GM23338 (cell line): ENCODE results near the gene ASCL5. TPM values are rescaled to one million over a fixed set of nuclear protein-coding genes. Genes with fewer than 3 reads are reported as not detected.

Source experiments
- ATAC-seq: fragments of 200-7000 bp; cut with Tn5 transposase; 3 replicates; pipeline ENCODE4 v1.9.1; 2020
- DNase-seq: peaks from one replicate; pipeline ENCODE4 v3.0.0-alpha.2; 2015; ENCODE audit warnings: low spot score
- H2AFZ ChIP-seq: fragments of 200-600 bp; sonication (generic); 2 replicates; pipeline ENCODE4 v1.8.0; 2016; ENCODE audit warnings: antibody characterized with exemption, mild to moderate bottlenecking, moderate library complexity
- H3F3A ChIP-seq: fragments of 200-600 bp; sonication (generic); replicated peaks from 2 replicates; pipeline ENCODE4 v1.8.0; 2017; ENCODE audit warnings: antibody characterized with exemption, mixed run types, low read depth
- H3K27ac ChIP-seq: fragments of 200-600 bp; sonication (generic); 2 replicates; pipeline ENCODE4 v1.6.1; 2016; ENCODE audit warnings: low read depth
- H3K27me3 ChIP-seq: fragments of 200-600 bp; sonication (generic); 2 replicates; pipeline ENCODE4 v1.8.0; 2016; ENCODE audit warnings: mild to moderate bottlenecking, mixed run types, moderate library complexity; ENCODE audit not compliant: insufficient read depth
- H3K36me3 ChIP-seq: fragments of 200-600 bp; sonication (generic); 2 replicates; pipeline ENCODE4 v1.8.0; 2016; ENCODE audit warnings: mild to moderate bottlenecking; ENCODE audit not compliant: insufficient read depth
- H3K4me1 ChIP-seq: fragments of 200-600 bp; sonication (generic); 2 replicates; pipeline ENCODE4 v1.8.0; 2016; ENCODE audit warnings: mild to moderate bottlenecking, moderate library complexity; ENCODE audit not compliant: insufficient read depth
- H3K4me2 ChIP-seq: fragments of 200-600 bp; sonication (generic); 2 replicates; pipeline ENCODE4 v1.7.1; 2017; ENCODE audit warnings: mixed run types
- H3K4me3 ChIP-seq: fragments of 200-600 bp; sonication (generic); 2 replicates; pipeline ENCODE4 v1.6.1; 2016; ENCODE audit warnings: mixed run types
- H3K79me2 ChIP-seq: fragments of 200-600 bp; sonication (generic); replicated peaks from 2 replicates; pipeline ENCODE4 v1.8.0; 2017; ENCODE audit warnings: mild to moderate bottlenecking; ENCODE audit not compliant: insufficient read depth
- H3K9me2 ChIP-seq: fragments of 200-600 bp; sonication (generic); 2 replicates; pipeline ENCODE4 v1.8.0; 2017; ENCODE audit not compliant: insufficient read depth
- H4K20me1 ChIP-seq: fragments of 200-600 bp; sonication (generic); replicated peaks from 2 replicates; pipeline ENCODE4 v1.8.0; 2017; ENCODE audit warnings: mild to moderate bottlenecking; ENCODE audit not compliant: insufficient read depth
- H3K27ac Mint-ChIP-seq: 2 replicates; pipeline ENCODE4 v1.8.0; 2020; ENCODE audit warnings: inconsistent platforms, mild to moderate bottlenecking, moderate library complexity, mixed read lengths
- H3K27me3 Mint-ChIP-seq: 3 replicates; pipeline ENCODE4 v1.8.0; 2022; ENCODE audit warnings: low read depth, mild to moderate bottlenecking, moderate library complexity, mixed read lengths, inconsistent platforms; ENCODE audit not compliant: insufficient read depth, poor library complexity
- H3K36me3 Mint-ChIP-seq: 3 replicates; pipeline ENCODE4 v1.8.0; 2021; ENCODE audit warnings: low read depth, mild to moderate bottlenecking, inconsistent platforms, moderate library complexity, mixed read lengths
- H3K4me1 Mint-ChIP-seq: 3 replicates; pipeline ENCODE4 v1.8.0; 2020; ENCODE audit warnings: mild to moderate bottlenecking, inconsistent platforms, mixed read lengths
- H3K4me3 Mint-ChIP-seq: 3 replicates; pipeline ENCODE4 v1.8.0; 2021; ENCODE audit warnings: moderate library complexity, mild to moderate bottlenecking, inconsistent platforms, mixed read lengths
- H3K9me3 Mint-ChIP-seq: 3 replicates; pipeline ENCODE4 v1.8.0; 2020; ENCODE audit warnings: moderate library complexity, mild to moderate bottlenecking, inconsistent platforms, mixed read lengths
- CREB1 ChIP-seq: fragments of 250-450 bp; sonication (Bioruptor Pico); IDR thresholded peaks from 2 replicates; pipeline ENCODE4 v1.5.0; 2020; ENCODE audit warnings: low read depth, mild to moderate bottlenecking, moderate library complexity
- CTCF ChIP-seq, 2 experiments: fragments of 200-600 bp in 1 of 2; sonication (generic) in 1 of 2; conservative IDR thresholded peaks; 2 replicates each; pipeline versions ENCODE4 v1.5.1 to v1.6.1; 2016 to 2017; ENCODE audit warnings: antibody characterized with exemption in 2 of 2, low read depth in 2 of 2, mild to moderate bottlenecking in 2 of 2, moderate library complexity in 1 of 2
- EZH2phosphoT487 ChIP-seq: fragments of 200-600 bp; sonication (generic); IDR thresholded peaks from one replicate; pipeline ENCODE4 v1.8.1; 2018; ENCODE audit warnings: antibody characterized with exemption; ENCODE audit not compliant: unreplicated experiment
- JUNB ChIP-seq: IDR thresholded peaks from one replicate; pipeline ENCODE4 v1.6.1; 2016; ENCODE audit warnings: antibody characterized with exemption; ENCODE audit not compliant: unreplicated experiment
- NANOG ChIP-seq: IDR thresholded peaks from 2 replicates; pipeline ENCODE4 v1.6.1; 2016; ENCODE audit warnings: antibody characterized with exemption, borderline replicate concordance
- POLR2AphosphoS5 ChIP-seq: IDR thresholded peaks from 2 replicates; pipeline ENCODE4 v1.6.1; 2016; ENCODE audit warnings: antibody characterized with exemption, low read depth
- STAT1 ChIP-seq: IDR thresholded peaks from one replicate; pipeline ENCODE4 v1.6.1; 2016; ENCODE audit warnings: antibody characterized with exemption; ENCODE audit not compliant: unreplicated experiment
- ZNF331 ChIP-seq: fragments of 250-450 bp; sonication (Bioruptor Pico); IDR thresholded peaks from 2 replicates; pipeline ENCODE4 v1.5.0; 2020; ENCODE audit warnings: low read depth, mild to moderate bottlenecking, moderate library complexity
- ZNF462 ChIP-seq: fragments of 250-450 bp; sonication (Bioruptor Pico); IDR thresholded peaks from 2 replicates; pipeline ENCODE4 v1.5.0; 2020; ENCODE audit warnings: mild to moderate bottlenecking, moderate library complexity
- polyA plus RNA-seq: library from polyadenylated mRNA; unstranded; fragments of >200 nt; fragmentation: Nextera tagmentation; extraction: Ambion mirVana; gene quantifications from 2 replicates; pipeline ENCODE4 v1.2.1, GENCODE V29; 2016
- total RNA-seq: library from RNA; depleted of rRNA; stranded (reverse); fragments of >200 nt; shearing (Covaris generic); gene quantifications from 2 replicates; pipeline ENCODE4 v1.2.3, GENCODE V29; 2014

The ASCL5 gene
- total and polyA plus RNA-seq, 2 experiments from 2014 or later: not detected

- TF ChIP-seq CTCF (conservative IDR thresholded peaks at IDR 0.05; ENCODE audit: low read depth in 2 of 2) (no peak), EZH2phosphoT487 (no peak), POLR2AphosphoS5 (no peak)
These were observed 18.1 kb upstream of the ASCL5 start (continued) for GRCh38 chr1:201145132-201145531.

DNA sequence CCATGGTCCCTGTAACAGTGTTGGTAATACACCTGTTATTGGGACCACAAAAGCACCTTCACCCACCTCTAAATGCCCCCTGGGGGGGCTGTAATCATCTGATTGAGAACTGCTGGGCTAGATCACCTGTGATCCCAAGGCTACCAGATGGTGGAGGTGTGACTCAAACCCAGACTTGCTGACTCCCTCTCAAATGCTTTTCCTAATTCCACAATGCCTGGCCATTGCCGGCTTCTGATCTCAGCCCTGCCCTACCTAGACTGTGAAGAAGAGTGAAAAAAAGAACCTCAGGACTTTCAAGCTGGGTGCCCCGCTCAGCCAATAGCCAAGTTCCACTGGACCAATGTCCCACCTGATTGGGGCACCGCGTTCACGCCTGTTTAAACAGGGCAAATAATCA, 17.7 kb upstream of the ASCL5 start:
- DNase-seq: no peak
- Histone ChIP-seq H3K4me2 (no peak overlapping the region), H3F3A (no peaks in the 10 kb centered on the region), H3K79me2 (no peaks in the 10 kb centered on the region), H3K4me3 (no peak overlapping the region), H2AFZ (no peak overlapping the region), H3K36me3 (peaks cover 30% of the 10 kb centered on the region), H3K27ac (no peak overlapping the region), H3K9me2 (no peaks in the 10 kb centered on the region), H3K4me1 (no peaks in the 10 kb centered on the region), H3K27me3 (no peaks in the 10 kb centered on the region), H4K20me1 (peaks cover 16% of the 10 kb centered on the region; the same call in 1 of the 2 replicates)
- H3K4me1 Mint-ChIP-seq: no peaks in the 10 kb centered on the region
- H3K36me3 Mint-ChIP-seq: peaks cover 94% of the 10 kb centered on the region
- TF ChIP-seq JUNB (no peak), CREB1 (CRISPR knock-in tag) (no peak), STAT1 (no peak)
- peaks cover 3% of the 10 kb centered on the region for H3K27me3 Mint-ChIP-seq
- H3K27ac Mint-ChIP-seq: no peak overlapping the region
- no peaks in the 10 kb centered on the region for H3K9me3 Mint-ChIP-seq
- no peak overlapping the region for H3K4me3 Mint-ChIP-seq
- no peak for ATAC-seq

DNA sequence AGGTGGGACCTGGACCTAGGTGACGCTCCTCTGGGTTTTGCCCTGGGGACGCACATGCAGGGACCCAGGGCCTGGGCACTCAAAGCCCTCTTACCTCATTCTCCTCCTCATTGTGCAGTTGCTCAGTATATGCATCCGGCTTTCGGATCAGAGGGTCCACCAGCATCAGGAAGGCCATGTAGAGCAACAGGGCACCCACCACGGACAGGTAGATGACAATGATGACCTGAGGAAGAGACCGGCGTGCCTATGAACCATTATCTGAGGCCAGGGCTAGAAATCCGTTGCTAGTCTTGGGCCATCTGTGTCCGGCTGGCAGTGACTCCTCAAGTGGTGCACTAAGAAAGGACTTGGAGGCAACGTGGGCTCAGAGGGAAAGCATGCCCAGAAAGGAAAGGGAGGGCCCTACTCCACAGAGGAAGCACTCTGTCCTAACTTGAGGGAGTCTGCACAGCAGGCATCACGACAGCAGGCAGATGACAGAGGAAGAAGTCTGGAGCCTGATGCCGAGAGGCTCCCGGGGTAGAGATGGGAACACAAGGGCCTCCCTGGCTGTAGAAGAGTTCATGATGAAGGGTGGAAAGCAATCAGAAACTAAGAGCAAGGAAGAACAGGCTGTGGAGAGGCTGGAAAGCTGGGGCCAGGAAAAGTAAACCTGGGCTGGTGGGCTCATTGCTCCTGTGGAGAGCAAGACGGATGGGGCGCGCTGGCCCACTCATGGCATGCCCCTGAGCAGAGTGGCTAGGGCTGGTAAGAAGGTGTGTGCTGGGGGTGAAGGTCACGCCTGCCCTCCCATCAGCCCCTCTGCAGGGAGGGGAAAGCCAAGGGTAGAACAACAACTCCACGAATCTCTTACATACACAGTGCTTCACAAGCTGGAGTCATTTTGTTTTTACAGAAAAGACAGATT, 17.0 kb upstream of the ASCL5 start:
- Histone ChIP-seq H3K4me2 (no peak overlapping the region), H3K4me1 (no peaks in the 10 kb centered on the region), H3K4me3 (no peak overlapping the region), H3K36me3 (peaks cover 28% of the 10 kb centered on the region), H3K9me2 (no peaks in the 10 kb centered on the region), H3K27ac (no peak overlapping the region), H3F3A (no peaks in the 10 kb centered on the region), H4K20me1 (peaks cover 13% of the 10 kb centered on the region; the same call in 1 of the 2 replicates), H3K27me3 (no peaks in the 10 kb centered on the region), H2AFZ (no peak overlapping the region), H3K79me2 (no peaks in the 10 kb centered on the region)
- Mint-ChIP-seq H3K4me1 (no peaks in the 10 kb centered on the region), H3K27ac (no peak overlapping the region), H3K36me3 (peaks cover 93% of the 10 kb centered on the region), H3K4me3 (no peak overlapping the region), H3K9me3 (no peaks in the 10 kb centered on the region), H3K27me3 (peaks cover 3% of the 10 kb centered on the region)
- ATAC-seq (no peak), DNase-seq (no peak)
- TF ChIP-seq JUNB (no peak), CREB1 (CRISPR knock-in tag) (no peak), ZNF462 (CRISPR knock-in tag) (no peak), NANOG (no peak), ZNF331 (CRISPR knock-in tag) (no peak), POLR2AphosphoS5 (no peak)
